ENCODE data around the gene MAB21L4. TPM values are rescaled to one million over a fixed set of nuclear protein-coding genes. Genes with fewer than 3 reads are reported as not detected.

Gene MAB21L4
- total RNA-seq, 1 experiment from 2014 or later = not detected

DNA sequence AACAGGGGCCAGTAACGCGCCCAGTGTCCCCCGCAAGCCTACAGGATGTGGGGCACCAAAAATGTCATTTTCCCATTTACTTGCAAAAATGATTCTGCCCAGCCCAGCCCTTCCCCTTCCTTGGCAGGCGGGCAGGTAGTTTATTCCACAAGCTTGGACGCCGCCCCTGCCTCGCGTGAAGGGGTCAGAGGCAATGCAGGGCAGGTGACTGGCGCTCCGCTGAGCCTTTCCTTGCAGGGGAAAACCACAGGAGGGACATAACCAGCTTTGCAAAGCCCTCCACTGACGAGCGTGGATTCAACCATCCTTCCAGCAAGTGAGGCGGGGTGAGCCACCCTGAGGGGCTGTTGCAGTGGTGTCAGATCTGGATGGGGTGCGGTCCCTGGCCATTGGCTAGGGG lies 5.3 kb downstream of the MAB21L4 start:
- no peak for DNase-seq (ENCODE audit: low read depth, low spot score)
- no peak overlapping the region for H3K9ac ChIP-seq (ENCODE audit: low read length)
- intact Hi-C loops (cut with micrococcal nuclease) = no loop called here
- H4K20me1 ChIP-seq (ENCODE audit: insufficient read depth) = no peaks in the 10 kb centered on the region
- ATAC-seq = no peak
- RAD21 ChIA-PET (ENCODE audit: low non-redundant PET in 1 of 2, low total read pairs in 2 of 2, uncharacterized antibody in 2 of 2, unreplicated experiment in 2 of 2) = no interaction called here
- H3K27ac ChIP-seq (ENCODE audit: low read depth, low read length) = no peak overlapping the region
- H2AFZ ChIP-seq (ENCODE audit: low read depth, low read length, poor library complexity, severe bottlenecking) = no peak overlapping the region
- H3K36me3 ChIP-seq (ENCODE audit: control insufficient read depth in 1 of 2, insufficient read depth in 2 of 2, low read length in 2 of 2) = no peaks in the 10 kb centered on the region
- no peaks in the 10 kb centered on the region for H3K79me2 ChIP-seq (ENCODE audit: insufficient read depth, low read length)
- peaks cover 17 to 41% of the 10 kb centered on the region in 2 experiments for H3K4me1 ChIP-seq (ENCODE audit: control insufficient read depth in 1 of 2, insufficient read depth in 2 of 2, low read length in 2 of 2)
- CTCF ChIA-PET = no interaction called here
- no peaks in the 10 kb centered on the region for H3K9me3 ChIP-seq (ENCODE audit: control insufficient read depth in 1 of 2, insufficient read depth in 1 of 2, low read depth in 1 of 2, low read length in 2 of 2)
- no peak overlapping the region for H3K4me3 ChIP-seq (replicated peaks in 1 of 2; ENCODE audit: low read depth in 1 of 2, low read length in 2 of 2)
- no TSS peak for BruUV-seq (replicated peaks)
- no peak overlapping the region for H3K4me2 ChIP-seq (ENCODE audit: low read length)
- no peak for TF ChIP-seq ZNF274 (IDR thresholded peaks at IDR 0.05; ENCODE audit: low read depth, low read length)
- no peak for TF ChIP-seq ATF3 (IDR thresholded peaks at IDR 0.05)
- TF ChIP-seq POLR2A (IDR thresholded peaks at IDR 0.05; ENCODE audit: borderline replicate concordance, extremely low read depth, insufficient read depth, insufficient read length) = no peak
- no peak for TF ChIP-seq TCF7L2 (IDR thresholded peaks at IDR 0.05; ENCODE audit: borderline replicate concordance, extremely low read depth, insufficient read depth, insufficient read length)
- no peak for TF ChIP-seq EGR1 (IDR thresholded peaks at IDR 0.05; ENCODE audit: low read depth)
- TF ChIP-seq POLR2AphosphoS5 (IDR thresholded peaks at IDR 0.05; ENCODE audit: low read depth, low read length) = no peak
- no peaks in the 10 kb centered on the region for H3K9me2 ChIP-seq (ENCODE audit: insufficient read depth)
- no peaks in the 10 kb centered on the region for H3K27me3 ChIP-seq (ENCODE audit: insufficient read depth, low read length)
- POLR2A ChIA-PET = no interaction called here

GRCh38 chr2:240889601-240890560 lies 6.1 kb downstream of the MAB21L4 start:
- ChIA-PET POLR2A (no interaction called here), CTCF (no interaction called here), RAD21 (ENCODE audit: low non-redundant PET in 1 of 2, low total read pairs in 2 of 2, uncharacterized antibody in 2 of 2, unreplicated experiment in 2 of 2) (no interaction called here)
- DNase-seq (ENCODE audit: low read depth, low spot score) = no peak
- Histone ChIP-seq H3K27ac (ENCODE audit: low read depth, low read length) (no peak overlapping the region), H2AFZ (ENCODE audit: low read depth, low read length, poor library complexity, severe bottlenecking) (no peak overlapping the region), H3K79me2 (ENCODE audit: insufficient read depth, low read length) (no peaks in the 10 kb centered on the region), H3K9me2 (ENCODE audit: insufficient read depth) (no peaks in the 10 kb centered on the region), H3K4me2 (ENCODE audit: low read length) (no peak overlapping the region), H3K4me3 (replicated peaks in 1 of 2; ENCODE audit: low read depth in 1 of 2, low read length in 2 of 2) (no peak overlapping the region), H3K4me1 (ENCODE audit: control insufficient read depth in 1 of 2, insufficient read depth in 2 of 2, low read length in 2 of 2) (peaks cover 14 to 33% of the 10 kb centered on the region in 2 experiments), H3K36me3 (ENCODE audit: control insufficient read depth in 1 of 2, insufficient read depth in 2 of 2, low read length in 2 of 2) (no peaks in the 10 kb centered on the region), H3K9ac (ENCODE audit: low read length) (no peak overlapping the region), H3K27me3 (ENCODE audit: insufficient read depth, low read length) (no peaks in the 10 kb centered on the region), H3K9me3 (ENCODE audit: control insufficient read depth in 1 of 2, insufficient read depth in 1 of 2, low read depth in 1 of 2, low read length in 2 of 2) (no peaks in the 10 kb centered on the region), H4K20me1 (ENCODE audit: insufficient read depth) (no peaks in the 10 kb centered on the region)
- no TSS peak for BruUV-seq (replicated peaks)
- ATAC-seq = no peak
- intact Hi-C loops (cut with micrococcal nuclease) = no loop called here
- TF ChIP-seq RAD21 (IDR thresholded peaks at IDR 0.05; ENCODE audit: low read depth) = no peak
- TF ChIP-seq EZH2 (IDR thresholded peaks at IDR 0.05) = no peak
- TF ChIP-seq, protein P1, sequence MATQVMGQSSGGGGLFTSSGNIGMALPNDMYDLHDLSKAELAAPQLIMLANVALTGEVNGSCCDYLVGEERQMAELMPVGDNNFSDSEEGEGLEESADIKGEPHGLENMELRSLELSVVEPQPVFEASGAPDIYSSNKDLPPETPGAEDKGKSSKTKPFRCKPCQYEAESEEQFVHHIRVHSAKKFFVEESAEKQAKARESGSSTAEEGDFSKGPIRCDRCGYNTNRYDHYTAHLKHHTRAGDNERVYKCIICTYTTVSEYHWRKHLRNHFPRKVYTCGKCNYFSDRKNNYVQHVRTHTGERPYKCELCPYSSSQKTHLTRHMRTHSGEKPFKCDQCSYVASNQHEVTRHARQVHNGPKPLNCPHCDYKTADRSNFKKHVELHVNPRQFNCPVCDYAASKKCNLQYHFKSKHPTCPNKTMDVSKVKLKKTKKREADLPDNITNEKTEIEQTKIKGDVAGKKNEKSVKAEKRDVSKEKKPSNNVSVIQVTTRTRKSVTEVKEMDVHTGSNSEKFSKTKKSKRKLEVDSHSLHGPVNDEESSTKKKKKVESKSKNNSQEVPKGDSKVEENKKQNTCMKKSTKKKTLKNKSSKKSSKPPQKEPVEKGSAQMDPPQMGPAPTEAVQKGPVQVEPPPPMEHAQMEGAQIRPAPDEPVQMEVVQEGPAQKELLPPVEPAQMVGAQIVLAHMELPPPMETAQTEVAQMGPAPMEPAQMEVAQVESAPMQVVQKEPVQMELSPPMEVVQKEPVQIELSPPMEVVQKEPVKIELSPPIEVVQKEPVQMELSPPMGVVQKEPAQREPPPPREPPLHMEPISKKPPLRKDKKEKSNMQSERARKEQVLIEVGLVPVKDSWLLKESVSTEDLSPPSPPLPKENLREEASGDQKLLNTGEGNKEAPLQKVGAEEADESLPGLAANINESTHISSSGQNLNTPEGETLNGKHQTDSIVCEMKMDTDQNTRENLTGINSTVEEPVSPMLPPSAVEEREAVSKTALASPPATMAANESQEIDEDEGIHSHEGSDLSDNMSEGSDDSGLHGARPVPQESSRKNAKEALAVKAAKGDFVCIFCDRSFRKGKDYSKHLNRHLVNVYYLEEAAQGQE (IDR thresholded peaks at IDR 0.05; ENCODE audit: low read depth) = no peak
- TF ChIP-seq YY1 (IDR thresholded peaks at IDR 0.05; ENCODE audit: extremely low read depth, insufficient replicate concordance, low read depth, low read length) = no peak
- no peak for TF ChIP-seq MAX (IDR thresholded peaks at IDR 0.05)
- no peak for TF ChIP-seq POLR2A (IDR thresholded peaks at IDR 0.05; ENCODE audit: borderline replicate concordance, extremely low read depth, insufficient read depth, insufficient read length)
- no peak for TF ChIP-seq EGR1 (IDR thresholded peaks at IDR 0.05; ENCODE audit: low read depth)
- no peak for TF ChIP-seq TCF7L2 (IDR thresholded peaks at IDR 0.05; ENCODE audit: borderline replicate concordance, extremely low read depth, insufficient read depth, insufficient read length)
